SK-N-SH treated with all-trans-retinoic acid at 6 μM for 48 hours (cell line): ENCODE results near the gene TTC28.
"Not testable (repeated sequence)": the region's sequence is repeated elsewhere in the genome, so short reads cannot be mapped to it uniquely, and the experiment has no call there.

Source experiments
- ATAC-seq: fragments of 200-7000 bp; cut with Tn5 transposase; 3 replicates; pipeline ENCODE4 v1.9.1; 2020; ENCODE audit warnings: mild to moderate bottlenecking, moderate library complexity
- ARNTL ChIP-seq: fragments of 450-650 bp; formaldehyde crosslinking; IDR thresholded peaks from 2 replicates; pipeline ENCODE4 v1.5.0; 2020; ENCODE audit warnings: low read depth, mild to moderate bottlenecking, moderate library complexity, borderline replicate concordance
- CSDC2 ChIP-seq: fragments of 250-450 bp; sonication (Bioruptor Pico); IDR thresholded peaks from 2 replicates; pipeline ENCODE4 v1.5.0; 2020; ENCODE audit warnings: mild to moderate bottlenecking, moderate library complexity
- CSRNP3 ChIP-seq: fragments of 250-450 bp; sonication (Bioruptor Pico); IDR thresholded peaks from 2 replicates; pipeline ENCODE4 v1.5.1; 2021; ENCODE audit warnings: mild to moderate bottlenecking, moderate library complexity
- ESRRG ChIP-seq: fragments of 250-450 bp; sonication (Bioruptor Pico); IDR thresholded peaks from 2 replicates; pipeline ENCODE4 v1.6.1; 2021; ENCODE audit warnings: mild to moderate bottlenecking
- GLIS3 ChIP-seq: fragments of 250-450 bp; sonication (Bioruptor Pico); IDR thresholded peaks from 2 replicates; pipeline ENCODE4 v1.5.0; 2020; ENCODE audit warnings: mild to moderate bottlenecking, moderate library complexity
- ISL1 ChIP-seq: fragments of 250-450 bp; sonication (Bioruptor Pico); IDR thresholded peaks from 2 replicates; pipeline ENCODE4 v2.1.2; 2022; ENCODE audit warnings: mild to moderate bottlenecking, moderate library complexity
- RARB ChIP-seq: fragments of 250-450 bp; sonication (Bioruptor Pico); IDR thresholded peaks from 2 replicates; pipeline ENCODE4 v1.8.0; 2021; ENCODE audit warnings: mild to moderate bottlenecking, moderate library complexity
- SNAI2 ChIP-seq: fragments of 250-450 bp; sonication (Bioruptor Pico); IDR thresholded peaks from 2 replicates; pipeline ENCODE4 v1.5.0; 2020; ENCODE audit warnings: mild to moderate bottlenecking, moderate library complexity
- TCF4 ChIP-seq: fragments of 250-450 bp; sonication (Bioruptor Pico); IDR thresholded peaks from 2 replicates; pipeline ENCODE4 v1.8.0; 2021; ENCODE audit warnings: mild to moderate bottlenecking, moderate library complexity, borderline replicate concordance
- TOX ChIP-seq: fragments of 250-450 bp; sonication (Bioruptor Pico); IDR thresholded peaks from 2 replicates; pipeline ENCODE4 v1.8.0; 2021; ENCODE audit warnings: mild to moderate bottlenecking, moderate library complexity, borderline replicate concordance
- TSHZ2 ChIP-seq: fragments of 250-450 bp; sonication (Bioruptor Pico); IDR thresholded peaks from 2 replicates; pipeline ENCODE4 v1.5.0; 2020; ENCODE audit warnings: mild to moderate bottlenecking, moderate library complexity
- ZC3H10 ChIP-seq: fragments of 250-450 bp; sonication (Bioruptor Pico); IDR thresholded peaks from 2 replicates; pipeline ENCODE4 v1.5.1; 2021; ENCODE audit warnings: mild to moderate bottlenecking, moderate library complexity
- ZFP3 ChIP-seq: fragments of 250-450 bp; sonication (Bioruptor Pico); IDR thresholded peaks from 2 replicates; pipeline ENCODE4 v1.5.0; 2020; ENCODE audit warnings: mild to moderate bottlenecking, moderate library complexity
- ZFP30 ChIP-seq: fragments of 450-650 bp; formaldehyde crosslinking; IDR thresholded peaks from 2 replicates; pipeline ENCODE4 v1.5.0; 2022; ENCODE audit warnings: mild to moderate bottlenecking, moderate library complexity
- ZNF565 ChIP-seq: fragments of 450-650 bp; formaldehyde crosslinking; conservative IDR thresholded peaks from 2 replicates; pipeline ENCODE4 v1.5.0; 2020; ENCODE audit warnings: low read depth, mild to moderate bottlenecking, moderate library complexity
- ZNF70 ChIP-seq: fragments of 450-650 bp; formaldehyde crosslinking; IDR thresholded peaks from 2 replicates; pipeline ENCODE4 v1.5.0; 2020; ENCODE audit warnings: mild to moderate bottlenecking, moderate library complexity
- ZNF8 ChIP-seq: fragments of 450-650 bp; formaldehyde crosslinking; IDR thresholded peaks from 2 replicates; pipeline ENCODE4 v1.5.0; 2020; ENCODE audit warnings: mild to moderate bottlenecking, moderate library complexity
- TF ChIP-seq, protein P1 (sequence below): fragments of 250-450 bp; sonication (Bioruptor Pico); IDR thresholded peaks from 2 replicates; pipeline ENCODE4 v1.8.0; 2021; ENCODE audit warnings: low read depth, mild to moderate bottlenecking, moderate library complexity, borderline replicate concordance
- TF ChIP-seq, protein P2 (sequence below): fragments of 250-450 bp; sonication (Bioruptor Pico); IDR thresholded peaks from 2 replicates; pipeline ENCODE4 v1.5.1; 2020; ENCODE audit warnings: low read depth, mild to moderate bottlenecking, moderate library complexity

The TTC28 gene

GRCh38 chr22:28538922-28539321, 140.7 kb downstream of the TTC28 start:
- no peak for ATAC-seq
- TF ChIP-seq CSDC2 (CRISPR knock-in tag) (no peak), TOX (CRISPR knock-in tag) (no peak), RARB (CRISPR knock-in tag) (no peak), ZFP3 (CRISPR knock-in tag) (no peak)

GRCh38 chr22:28530565-28530964, 149.1 kb downstream of the TTC28 start:
- ATAC-seq, result not testable (repeated sequence)

DNA sequence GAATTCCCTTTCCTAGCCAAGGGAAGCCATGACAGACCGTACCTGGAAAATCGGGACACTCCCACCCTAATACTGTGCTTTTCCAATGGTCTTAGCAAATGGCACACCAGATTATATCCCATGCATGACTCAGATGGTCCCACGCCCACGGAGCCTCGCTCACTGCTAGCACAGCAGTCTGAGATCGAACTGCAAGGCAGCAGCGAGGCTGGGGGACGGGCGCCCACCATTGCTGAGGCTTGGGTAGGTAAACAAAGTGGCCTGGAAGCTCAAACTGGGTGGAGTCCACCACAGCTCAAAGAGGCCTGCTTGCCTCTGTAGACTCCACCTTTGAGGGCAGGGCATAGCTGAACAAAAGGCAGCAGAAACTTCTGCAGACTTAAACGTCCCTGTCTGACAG, 150.5 kb downstream of the TTC28 start:
- ATAC-seq, result not testable (repeated sequence)

- TF ChIP-seq ZFP3 (CRISPR knock-in tag), result no peak
- TF ChIP-seq TSHZ2, result no peak
- no peak for TF ChIP-seq SNAI2 (CRISPR knock-in tag)
- no peak for TF ChIP-seq ARNTL
- TF ChIP-seq CSDC2 (CRISPR knock-in tag), result no peak
- TF ChIP-seq, protein P1, sequence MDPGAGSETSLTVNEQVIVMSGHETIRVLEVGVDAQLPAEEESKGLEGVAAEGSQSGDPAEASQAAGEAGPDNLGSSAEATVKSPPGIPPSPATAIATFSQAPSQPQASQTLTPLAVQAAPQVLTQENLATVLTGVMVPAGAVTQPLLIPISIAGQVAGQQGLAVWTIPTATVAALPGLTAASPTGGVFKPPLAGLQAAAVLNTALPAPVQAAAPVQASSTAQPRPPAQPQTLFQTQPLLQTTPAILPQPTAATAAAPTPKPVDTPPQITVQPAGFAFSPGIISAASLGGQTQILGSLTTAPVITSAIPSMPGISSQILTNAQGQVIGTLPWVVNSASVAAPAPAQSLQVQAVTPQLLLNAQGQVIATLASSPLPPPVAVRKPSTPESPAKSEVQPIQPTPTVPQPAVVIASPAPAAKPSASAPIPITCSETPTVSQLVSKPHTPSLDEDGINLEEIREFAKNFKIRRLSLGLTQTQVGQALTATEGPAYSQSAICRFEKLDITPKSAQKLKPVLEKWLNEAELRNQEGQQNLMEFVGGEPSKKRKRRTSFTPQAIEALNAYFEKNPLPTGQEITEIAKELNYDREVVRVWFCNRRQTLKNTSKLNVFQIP (CRISPR knock-in tag), result no peak
- TF ChIP-seq TCF4 (CRISPR knock-in tag), result no peak
- TF ChIP-seq ZNF565 (CRISPR knock-in tag), result no peak
- TF ChIP-seq, protein P2, sequence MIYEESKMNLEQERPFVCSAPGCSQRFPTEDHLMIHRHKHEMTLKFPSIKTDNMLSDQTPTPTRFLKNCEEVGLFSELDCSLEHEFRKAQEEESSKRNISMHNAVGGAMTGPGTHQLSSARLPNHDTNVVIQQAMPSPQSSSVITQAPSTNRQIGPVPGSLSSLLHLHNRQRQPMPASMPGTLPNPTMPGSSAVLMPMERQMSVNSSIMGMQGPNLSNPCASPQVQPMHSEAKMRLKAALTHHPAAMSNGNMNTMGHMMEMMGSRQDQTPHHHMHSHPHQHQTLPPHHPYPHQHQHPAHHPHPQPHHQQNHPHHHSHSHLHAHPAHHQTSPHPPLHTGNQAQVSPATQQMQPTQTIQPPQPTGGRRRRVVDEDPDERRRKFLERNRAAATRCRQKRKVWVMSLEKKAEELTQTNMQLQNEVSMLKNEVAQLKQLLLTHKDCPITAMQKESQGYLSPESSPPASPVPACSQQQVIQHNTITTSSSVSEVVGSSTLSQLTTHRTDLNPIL, result no peak
- TF ChIP-seq GLIS3 (CRISPR knock-in tag), result no peak
- no peak for ATAC-seq
These were observed 158.2 kb downstream of the TTC28 start for GRCh38 chr22:28521451-28521850.

GRCh38 chr22:28514321-28514821, 165.3 kb downstream of the TTC28 start:
- TF ChIP-seq TCF4 (CRISPR knock-in tag) (0 out of 2 replicates have a peak, but pooled peaks have one; percentile 23), TOX (CRISPR knock-in tag) (no peak), ZFP3 (CRISPR knock-in tag) (no peak)
- ATAC-seq, result no peak; the same call in 2 of the 3 replicates

- not testable (repeated sequence) for ATAC-seq
- peak; percentile 77 for TF ChIP-seq ZNF8
These were observed 167.3 kb downstream of the TTC28 start for GRCh38 chr22:28512387-28512786.

GRCh38 chr22:28507896-28508295, 171.7 kb downstream of the TTC28 start:
- no peak for ATAC-seq
- TF ChIP-seq CSRNP3 (no peak), CSDC2 (CRISPR knock-in tag) (no peak), GLIS3 (CRISPR knock-in tag) (no peak), ZNF70 (no peak), ISL1 (CRISPR knock-in tag) (no peak), ZFP30 (CRISPR knock-in tag) (no peak), TOX (CRISPR knock-in tag) (no peak), ZC3H10 (no peak), ZFP3 (CRISPR knock-in tag) (no peak), ESRRG (CRISPR knock-in tag) (no peak)
- TF ChIP-seq, protein P2, result no peak
